NCI-H2196 treated with DMSO at 0.1 percent for 48 hours (cell line): Measurements from ENCODE around the gene SETD9.
A peak's percentile ranks its signal among the peaks of the same experiment; 100 is the strongest.

Experiments used
- DNase-seq: peaks from one replicate; lab custom pipeline; 2025; ENCODE audit not compliant: unreplicated experiment; lab: John Stamatoyannopoulos, UW

Gene SETD9

GRCh38 chr5:56934325-56934724 is 24.9 kb downstream of the SETD9 start:
- no peak for DNase-seq

DNA sequence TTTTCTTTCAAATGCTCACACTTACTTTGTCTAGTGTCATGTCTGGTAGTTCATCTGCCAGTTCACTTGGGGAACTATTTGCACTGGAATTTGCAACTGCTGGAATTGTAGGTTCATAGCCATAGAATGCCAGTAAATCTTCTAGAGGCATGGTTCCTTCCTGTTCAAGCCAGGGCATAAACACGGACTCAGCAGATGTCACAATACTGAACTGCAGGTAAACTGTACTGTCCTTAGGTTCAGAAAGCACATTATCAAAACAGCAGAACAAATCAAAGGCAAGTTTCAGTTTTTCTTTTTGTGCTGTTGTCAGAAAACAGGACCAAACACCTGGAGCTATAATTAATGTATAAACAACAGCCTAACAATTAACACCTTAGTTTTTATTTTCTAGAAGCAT is 29.5 kb downstream of the SETD9 start:
- DNase-seq = no peak

DNA sequence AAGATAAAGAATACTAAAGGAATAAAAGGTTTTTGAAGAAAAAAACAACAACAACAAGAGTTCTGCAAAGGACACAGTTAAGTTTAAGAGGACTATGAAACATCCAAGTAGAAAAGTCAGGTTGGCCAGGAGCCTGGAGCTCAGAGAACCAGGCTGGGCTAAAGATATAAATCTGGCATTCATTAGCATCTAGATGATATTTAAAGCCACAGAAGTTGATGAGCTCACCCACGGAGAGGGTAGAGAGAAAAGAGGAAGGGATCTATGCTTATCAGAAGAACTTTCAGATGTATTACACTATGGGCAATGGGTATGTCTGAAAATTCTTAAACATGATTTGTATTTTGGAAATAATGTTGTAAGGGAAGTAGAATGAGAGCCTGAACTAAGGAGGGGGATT is 32.6 kb downstream of the SETD9 start:
- DNase-seq = no peak

- no peak for DNase-seq
Measured at GRCh38 chr5:56947052-56947451, 37.7 kb downstream of the SETD9 start.

DNA sequence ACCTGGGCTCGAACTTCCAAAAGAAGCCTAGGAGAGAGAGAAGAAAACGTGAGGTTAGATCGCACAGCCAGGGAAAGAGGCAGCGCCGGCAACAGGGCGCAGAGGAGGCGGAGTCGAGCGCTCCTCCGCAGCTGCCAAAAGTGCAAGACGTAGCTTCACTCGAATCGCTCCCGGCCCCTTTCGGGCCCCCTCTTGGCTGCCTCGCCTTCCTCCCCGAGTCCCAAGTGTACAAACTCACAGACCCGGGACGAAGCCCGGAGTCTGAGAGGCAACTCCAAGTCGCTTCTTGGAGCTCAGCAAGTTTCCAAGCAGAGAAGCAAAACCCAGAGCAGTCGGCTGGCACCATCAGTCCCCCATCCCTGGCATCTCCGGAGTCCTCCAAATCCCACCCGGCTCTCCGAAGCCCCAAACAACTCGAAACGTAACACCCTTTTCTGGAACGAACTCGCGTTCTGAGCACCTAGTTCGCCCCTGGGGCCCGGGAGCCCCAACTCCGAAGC is 41.3 kb downstream of the SETD9 start:
- no peak for DNase-seq

- DNase-seq = no peak
Measured at GRCh38 chr5:56951126-56951945, 41.9 kb downstream of the SETD9 start.

DNA sequence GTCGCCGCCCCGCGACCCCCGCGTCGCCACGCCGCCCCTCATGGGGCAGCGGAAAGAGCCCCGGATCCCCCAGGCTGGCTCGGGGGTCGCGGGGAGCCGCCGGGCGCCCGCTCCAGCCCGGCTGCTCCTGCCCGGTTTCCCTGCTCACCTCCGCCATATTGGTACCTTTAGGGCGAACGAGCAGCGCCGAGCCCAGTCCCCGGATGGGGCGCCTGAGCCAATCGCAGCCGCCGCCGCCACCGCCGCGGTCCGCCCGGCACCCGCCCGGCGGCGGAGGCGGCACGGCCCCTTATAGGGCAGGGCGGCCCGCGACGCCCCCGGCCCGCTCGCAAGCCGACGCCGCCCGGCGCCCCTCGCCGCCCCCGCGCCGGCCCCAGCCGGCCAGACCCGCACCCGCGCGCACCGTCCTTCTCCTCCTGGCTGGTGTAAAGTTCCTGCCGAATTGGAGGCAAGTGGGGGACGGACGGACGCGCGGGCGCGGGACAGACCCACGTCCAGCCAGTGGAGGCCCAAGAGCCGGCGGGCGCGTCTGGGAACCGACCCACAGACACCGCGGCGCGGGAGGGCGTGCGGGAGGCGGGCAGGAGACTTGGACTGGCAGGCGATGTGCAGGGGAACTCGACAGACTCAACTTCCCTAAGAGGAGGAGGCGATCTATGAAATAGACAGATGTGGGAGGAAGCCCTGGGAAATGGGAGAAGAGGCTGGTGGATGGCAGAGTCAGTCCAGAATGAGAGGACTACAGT is 42.7 kb downstream of the SETD9 start, which contains the start of gene MIER3:
MIER3 (minus strand) TSS at position 178 of the 746 bp plus-strand sequence; CDS start at position 157, 21 bp downstream.
- peak; percentile 13 for DNase-seq

GRCh38 chr5:56954262-56954661 is 44.9 kb downstream of the SETD9 start:
- no peak for DNase-seq

- no peak for DNase-seq
Measured at GRCh38 chr5:56958595-56958994, 49.2 kb downstream of the SETD9 start.

DNA sequence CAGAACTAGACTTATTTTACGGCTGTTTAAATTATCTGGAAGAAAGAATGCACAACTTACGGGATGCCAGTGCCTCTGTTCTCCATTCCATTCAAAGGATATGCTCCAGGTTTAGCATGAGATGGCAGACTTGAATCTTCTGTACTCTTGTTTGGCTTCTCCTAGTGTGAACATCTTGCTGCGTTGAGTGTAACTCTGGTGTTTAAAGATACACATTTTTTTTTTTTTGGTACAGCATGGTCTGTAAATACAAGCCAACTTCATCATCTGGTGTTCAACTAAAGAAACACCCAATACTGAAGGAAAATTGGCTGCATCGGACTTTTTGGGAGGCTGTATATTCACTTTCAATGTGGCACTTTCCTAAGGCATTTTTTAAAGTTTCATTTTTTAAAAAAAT is 49.9 kb downstream of the SETD9 start:
- DNase-seq = no peak

GRCh38 chr5:56961746-56962145 is 52.4 kb downstream of the SETD9 start:
- no peak for DNase-seq

- DNase-seq = no peak
Measured at GRCh38 chr5:56962286-56962685, 52.9 kb downstream of the SETD9 start.

DNA sequence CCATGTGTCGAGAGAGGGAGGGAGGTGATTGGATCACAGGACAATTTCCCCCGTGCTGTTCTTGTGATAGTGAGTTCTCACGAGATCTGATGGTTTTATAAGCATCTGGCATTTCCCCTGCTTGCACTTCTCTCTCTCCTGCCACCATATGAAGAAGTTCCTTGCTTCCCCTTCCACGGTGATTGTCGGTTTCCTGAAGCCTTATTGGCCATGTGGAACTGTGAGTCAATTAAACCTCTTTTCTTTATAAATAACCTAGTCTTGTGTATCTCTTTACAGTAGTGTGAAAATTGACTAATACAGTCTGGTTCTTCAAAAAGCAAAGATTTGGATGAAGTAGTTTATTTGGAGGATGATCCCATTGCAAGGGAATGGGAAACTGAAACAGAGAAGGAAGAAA is 53.9 kb downstream of the SETD9 start:
- DNase-seq = no peak

DNA sequence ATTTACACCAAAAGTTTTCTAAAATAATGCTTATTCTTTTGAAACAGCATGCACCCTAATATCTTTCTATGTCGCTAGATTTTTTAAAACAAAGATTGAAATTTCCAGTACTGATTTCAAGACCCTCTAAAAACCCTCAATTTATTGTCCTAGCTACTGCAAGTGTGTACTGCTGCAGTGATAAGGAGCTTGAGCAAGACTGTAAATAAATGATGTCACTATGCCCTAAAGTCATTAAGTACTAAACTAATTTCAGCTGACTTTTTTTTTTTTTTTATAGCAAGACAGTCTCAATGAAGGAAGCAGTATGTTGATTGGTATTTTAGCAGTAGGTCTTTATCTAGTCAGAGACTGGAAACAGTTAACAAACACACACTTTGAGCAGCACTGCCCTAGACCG is 54.8 kb downstream of the SETD9 start:
- no peak for DNase-seq
